ENCODE results near the gene CWF19L2.

DNA sequence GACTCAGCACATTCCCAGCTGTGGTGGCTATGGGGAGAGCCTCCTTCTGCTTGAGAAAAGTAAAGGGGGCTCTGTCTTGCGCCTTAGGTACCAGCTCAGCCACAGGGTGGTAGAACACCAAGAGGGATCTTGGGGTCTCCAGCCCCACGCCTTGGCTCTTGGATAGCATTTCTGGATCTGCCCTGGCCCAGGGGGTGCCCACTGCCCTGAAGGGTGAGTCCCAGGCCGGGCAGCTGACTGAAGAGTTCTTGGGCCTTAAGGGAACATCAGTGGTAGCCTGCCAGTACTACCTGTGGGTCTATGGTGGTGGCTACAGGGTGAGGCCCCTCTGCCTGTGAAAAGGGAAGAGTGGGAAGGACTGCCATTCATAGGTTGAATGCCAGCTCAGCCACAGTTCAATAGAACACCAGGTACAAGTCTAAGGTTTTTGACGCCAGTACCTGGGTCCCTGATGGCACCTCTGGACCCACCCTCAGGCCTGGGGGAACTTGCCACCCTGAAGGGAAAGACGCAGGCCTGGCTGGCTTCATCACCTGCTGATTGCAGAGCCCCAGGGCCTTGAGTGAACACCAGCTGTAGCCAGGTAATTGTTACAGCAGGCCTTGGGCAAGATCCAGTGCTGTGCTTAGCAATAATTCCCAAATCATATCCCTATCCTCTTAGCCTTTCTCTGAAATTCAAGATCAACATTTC is 3.9 kb downstream of the CWF19L2 start:
- TF ChIP-seq CTCF (IDR thresholded peaks at IDR 0.05; ENCODE audit: borderline replicate concordance, extremely low read depth, low read length, poor library complexity, severe bottlenecking) (no peak), EZH2 (IDR thresholded peaks at IDR 0.05; ENCODE audit: borderline replicate concordance, low read depth, low read length, severe bottlenecking) (no peak)

Data from DND-41 (cell line).